Activated T-cell treated with anti-CD3 and anti-CD28 coated beads for 48 hours (primary cell): ENCODE data around the gene CBX3.
"Not testable (repeated sequence)": the region's sequence is repeated elsewhere in the genome, so short reads cannot be mapped to it uniquely, and the experiment has no call there.

Experiments
- DNase-seq: peaks from one replicate; pipeline ENCODE4 v3.0.0-alpha.2; 2020; ENCODE audit warnings: low read depth

CBX3 gene

DNA sequence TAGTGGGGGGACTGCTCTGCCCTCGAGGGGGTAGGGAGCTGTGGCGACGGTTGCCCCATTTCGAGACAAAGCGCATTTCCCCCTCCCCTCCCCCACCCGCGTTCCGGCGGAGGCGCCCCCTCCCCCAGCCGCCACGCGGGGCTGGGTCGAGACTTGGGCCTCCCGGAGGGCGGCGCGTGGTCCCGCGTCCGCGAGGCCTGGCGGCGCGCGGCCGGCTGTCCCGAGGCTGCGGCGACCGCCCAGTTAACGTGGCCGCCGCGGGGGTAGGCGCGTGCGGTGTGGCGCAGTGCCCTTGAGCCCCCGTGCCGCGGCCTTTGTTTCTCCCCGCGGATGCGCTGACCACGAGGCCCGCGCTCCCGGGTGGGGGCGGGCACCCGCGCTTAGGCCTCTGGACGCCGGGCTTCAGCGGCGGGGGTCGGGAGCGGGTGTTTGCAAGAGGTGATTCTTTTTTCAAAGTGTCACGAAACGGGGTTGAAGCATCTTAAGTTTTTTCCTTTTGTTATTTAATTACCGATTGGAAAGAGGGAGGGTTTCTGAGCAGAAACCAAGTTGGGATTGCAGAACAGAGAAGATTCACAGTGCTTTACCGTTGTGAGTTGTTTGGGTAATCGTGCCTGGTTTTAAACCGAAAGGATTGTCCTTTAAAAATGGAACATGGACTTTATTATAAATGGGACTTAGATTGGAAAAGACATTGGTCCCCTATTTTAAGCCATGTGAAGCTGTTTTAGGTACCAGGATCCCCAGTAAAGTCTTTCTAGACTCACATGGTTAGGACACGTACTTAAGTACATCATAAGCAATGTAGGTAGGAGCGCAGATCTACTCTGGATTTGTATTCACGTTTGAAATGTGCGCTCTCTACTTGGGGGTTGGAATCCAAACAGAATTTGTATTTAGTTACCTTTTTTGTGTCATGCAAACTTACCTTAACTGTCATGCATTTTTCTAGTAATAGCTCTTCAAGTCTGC is 760 bp downstream of the CBX3 start:
- DNase-seq = peak; percentile 51

- no peak for DNase-seq
Observed at GRCh38 chr7:26203016-26203415, 1.5 kb downstream of the CBX3 start.

DNA sequence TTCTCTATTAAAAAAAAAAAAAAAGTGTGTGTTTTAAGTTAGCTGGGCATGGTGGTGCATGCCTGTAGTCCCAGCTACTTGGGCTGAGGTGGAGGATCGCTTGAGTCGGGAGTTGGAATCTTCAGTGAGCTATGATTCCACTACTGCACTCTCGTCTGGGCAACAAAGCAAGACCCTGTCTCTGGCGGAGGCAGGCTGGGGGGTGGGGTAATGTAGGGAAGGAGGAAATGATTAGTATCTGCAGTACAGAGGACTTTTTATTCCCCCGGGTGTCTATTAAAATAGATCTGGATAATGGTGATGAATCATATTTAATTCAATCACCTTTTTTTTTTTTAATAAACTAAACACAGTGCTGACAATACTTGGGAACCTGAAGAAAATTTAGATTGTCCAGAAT is 6.5 kb downstream of the CBX3 start:
- DNase-seq = no peak

GRCh38 chr7:26212921-26213718 is 11.6 kb downstream of the CBX3 start:
- no peak for DNase-seq

GRCh38 chr7:26213807-26214515 is 12.4 kb downstream of the CBX3 start:
- DNase-seq = no peak

GRCh38 chr7:26216049-26216448 is 14.5 kb downstream of the CBX3 start:
- DNase-seq = no peak

GRCh38 chr7:26224359-26224758 is 22.8 kb downstream of the CBX3 start:
- DNase-seq = no peak

DNA sequence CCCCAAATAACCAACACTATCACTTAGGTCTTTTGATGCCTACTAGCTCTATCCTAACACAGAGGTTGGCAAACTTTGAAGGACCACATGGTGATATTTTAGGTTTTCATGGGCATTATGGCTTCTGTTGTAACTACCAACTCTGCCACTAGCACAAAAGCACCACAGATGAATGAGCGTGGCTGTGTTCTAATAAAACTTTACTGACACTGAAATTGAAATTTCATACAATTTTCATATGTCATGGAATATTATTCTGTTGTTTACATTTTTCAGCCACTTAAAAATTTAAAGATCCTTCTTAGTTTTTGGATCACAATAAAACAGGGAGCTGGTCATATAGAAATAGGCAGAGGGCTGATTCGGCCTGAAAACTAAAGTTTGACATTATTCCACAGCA is 26.4 kb downstream of the CBX3 start:
- DNase-seq = no peak

- no peak for DNase-seq
Observed at GRCh38 chr7:26233902-26234511, 32.5 kb downstream of the CBX3 start.

DNA sequence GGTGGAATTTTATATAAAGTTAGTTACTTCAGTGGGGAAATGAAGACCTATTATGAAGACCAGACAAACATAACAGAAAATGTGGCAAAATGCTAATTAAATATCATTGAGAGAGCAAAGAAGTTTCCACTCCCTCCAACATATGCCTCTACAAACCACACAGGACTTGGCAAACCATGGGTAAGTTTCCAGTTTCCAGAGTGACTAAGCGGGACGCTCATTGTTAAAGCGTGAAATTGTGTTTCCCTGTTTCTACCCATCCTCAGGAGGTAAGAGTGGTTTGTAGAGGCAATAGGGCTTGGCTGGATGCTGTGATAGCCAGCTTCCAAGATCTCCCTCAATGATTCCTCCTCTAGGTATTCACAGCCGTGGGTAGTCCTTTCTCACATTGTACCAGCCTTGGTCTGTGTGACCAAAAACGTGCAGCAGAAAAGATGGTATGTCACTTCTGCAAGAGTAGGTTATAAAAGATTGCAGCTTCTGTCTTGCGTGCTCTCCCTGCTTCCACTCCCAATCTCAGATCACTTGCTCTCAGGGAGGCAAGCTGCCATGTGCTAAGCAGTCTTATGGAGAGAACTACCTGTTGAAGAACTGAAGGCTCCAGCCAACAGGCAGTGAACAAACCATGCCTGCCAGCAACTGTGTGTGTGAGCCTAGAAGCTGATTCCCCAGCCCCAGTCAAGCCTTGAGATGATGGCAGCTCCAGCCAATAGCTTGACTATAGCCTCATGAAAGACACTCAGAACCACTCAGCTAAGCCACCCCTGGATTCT is 35.7 kb downstream of the CBX3 start:
- no peak for DNase-seq

GRCh38 chr7:26238032-26238431 is 36.5 kb downstream of the CBX3 start:
- DNase-seq = no peak

GRCh38 chr7:26245150-26245549 is 43.6 kb downstream of the CBX3 start:
- DNase-seq = no peak

DNA sequence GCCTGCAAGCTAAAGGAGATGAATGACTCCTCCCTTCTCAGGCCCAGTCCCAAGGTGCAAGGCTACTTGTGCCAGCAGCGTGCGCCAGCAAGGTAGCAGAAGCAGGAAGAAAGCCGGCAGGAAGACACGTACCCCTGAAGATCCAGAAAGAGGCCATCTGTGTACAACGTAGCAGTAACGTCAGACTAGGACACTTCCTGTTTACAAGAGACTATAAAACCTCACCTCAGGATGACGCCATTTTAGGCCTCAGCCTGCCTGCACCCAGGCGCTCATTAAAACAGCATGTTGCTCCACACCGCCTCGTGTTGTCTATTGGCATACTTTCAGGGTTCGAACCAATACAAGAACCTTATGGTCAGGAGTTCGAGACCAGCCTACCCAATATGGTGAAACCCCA is 48.7 kb downstream of the CBX3 start:
- DNase-seq = no peak

GRCh38 chr7:26261866-26262265 is 60.3 kb downstream of the CBX3 start:
- not testable (repeated sequence) for DNase-seq
